ENCODE measurements around the gene CDCA4. TPM values are rescaled to one million over a fixed set of nuclear protein-coding genes. Genes with fewer than 3 reads are reported as not detected.

The CDCA4 gene
- total and polyA plus RNA-seq, 2 donors (not counting 3 experiments of a cell fraction or from before 2014, with no cell fraction given): 29.9 to 44.5 TPM

DNA sequence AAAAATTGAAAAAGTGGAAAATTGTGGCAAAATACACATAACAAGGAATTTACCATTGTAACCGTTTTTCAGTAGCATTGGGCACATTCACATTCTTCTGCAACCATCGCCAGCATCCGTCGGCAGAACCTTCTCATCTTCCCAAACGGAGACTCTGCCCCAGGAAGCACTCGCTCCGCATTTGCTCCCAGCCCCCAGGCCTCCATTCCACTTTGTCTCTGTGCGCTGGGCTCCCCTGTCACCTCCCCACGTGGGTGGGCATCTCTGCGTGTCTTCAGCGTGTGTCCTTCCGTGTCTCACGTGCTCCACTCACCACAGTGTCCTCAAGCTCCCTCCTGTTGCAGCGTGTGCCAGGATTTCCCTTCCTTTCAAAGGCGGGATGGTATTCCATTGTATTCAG lies 34.5 kb upstream of the CDCA4 start:
- no peaks in the 10 kb centered on the region for H3K9me3 ChIP-seq (replicated peaks; ENCODE audit: control insufficient read depth, insufficient read depth, low read length)
- H3K4me1 ChIP-seq (ENCODE audit: control insufficient read depth, extremely low read depth, insufficient read depth, low read length): peaks cover 9% of the 10 kb centered on the region
- DNase-seq (ENCODE audit: low read depth, low spot score): no peak
- no peak overlapping the region for H3K9ac ChIP-seq (replicated peaks; ENCODE audit: extremely low read depth, insufficient read depth, low read length)
- TF ChIP-seq EZH2 (IDR thresholded peaks at IDR 0.05; ENCODE audit: borderline replicate concordance, low read depth, low read length, severe bottlenecking) (no peak), POLR2A (IDR thresholded peaks at IDR 0.05; ENCODE audit: low read depth, low read length) (no peak), JUN (IDR thresholded peaks at IDR 0.05; ENCODE audit: borderline replicate concordance, insufficient read depth, insufficient read length, low read depth) (no peak), FOS (IDR thresholded peaks at IDR 0.05; ENCODE audit: borderline replicate concordance, insufficient read depth, low read length) (no peak), GATA2 (IDR thresholded peaks at IDR 0.05; ENCODE audit: insufficient read depth, insufficient read length, low read depth, low read length) (no peak), MYC (IDR thresholded peaks at IDR 0.05; ENCODE audit: low read depth, low read length) (no peak)
- TF ChIP-seq, protein P1, sequence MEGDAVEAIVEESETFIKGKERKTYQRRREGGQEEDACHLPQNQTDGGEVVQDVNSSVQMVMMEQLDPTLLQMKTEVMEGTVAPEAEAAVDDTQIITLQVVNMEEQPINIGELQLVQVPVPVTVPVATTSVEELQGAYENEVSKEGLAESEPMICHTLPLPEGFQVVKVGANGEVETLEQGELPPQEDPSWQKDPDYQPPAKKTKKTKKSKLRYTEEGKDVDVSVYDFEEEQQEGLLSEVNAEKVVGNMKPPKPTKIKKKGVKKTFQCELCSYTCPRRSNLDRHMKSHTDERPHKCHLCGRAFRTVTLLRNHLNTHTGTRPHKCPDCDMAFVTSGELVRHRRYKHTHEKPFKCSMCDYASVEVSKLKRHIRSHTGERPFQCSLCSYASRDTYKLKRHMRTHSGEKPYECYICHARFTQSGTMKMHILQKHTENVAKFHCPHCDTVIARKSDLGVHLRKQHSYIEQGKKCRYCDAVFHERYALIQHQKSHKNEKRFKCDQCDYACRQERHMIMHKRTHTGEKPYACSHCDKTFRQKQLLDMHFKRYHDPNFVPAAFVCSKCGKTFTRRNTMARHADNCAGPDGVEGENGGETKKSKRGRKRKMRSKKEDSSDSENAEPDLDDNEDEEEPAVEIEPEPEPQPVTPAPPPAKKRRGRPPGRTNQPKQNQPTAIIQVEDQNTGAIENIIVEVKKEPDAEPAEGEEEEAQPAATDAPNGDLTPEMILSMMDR (IDR thresholded peaks at IDR 0.05; ENCODE audit: extremely low read depth in 1 of 2, insufficient read depth in 1 of 2, low read depth in 1 of 2, low read length in 2 of 2): no peak
- TF ChIP-seq, protein P2, sequence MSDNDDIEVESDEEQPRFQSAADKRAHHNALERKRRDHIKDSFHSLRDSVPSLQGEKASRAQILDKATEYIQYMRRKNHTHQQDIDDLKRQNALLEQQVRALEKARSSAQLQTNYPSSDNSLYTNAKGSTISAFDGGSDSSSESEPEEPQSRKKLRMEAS (IDR thresholded peaks at IDR 0.05; ENCODE audit: insufficient read depth, insufficient read length): no peak
- H3K27ac ChIP-seq (ENCODE audit: insufficient read depth, low read depth, low read length): no peak overlapping the region
- intact Hi-C loops (cut with micrococcal nuclease) (no loop called here), dilution Hi-C loops (cut with MboI; ENCODE audit: extremely low pct_ligation_motif_present, low sequenced_read_pairs) (no loop called here)
- FAIRE-seq: no peak
- CTCF ChIA-PET: no interaction called here
- no peaks in the 10 kb centered on the region for H3K36me3 ChIP-seq (ENCODE audit: control insufficient read depth in 2 of 2, extremely low read depth in 1 of 2, insufficient read depth in 2 of 2, low read length in 2 of 2)
- H4K20me1 ChIP-seq (replicated peaks; ENCODE audit: control insufficient read depth, extremely low read depth, insufficient read depth, low read length): no peaks in the 10 kb centered on the region
- no peaks in the 10 kb centered on the region for H3K79me2 ChIP-seq (ENCODE audit: control insufficient read depth, insufficient read depth, low read length)
- H3K4me3 ChIP-seq (replicated peaks in 1 of 3; ENCODE audit: insufficient read depth in 1 of 3, low read depth in 1 of 3, low read length in 3 of 3): no peak overlapping the region
- no peaks in the 10 kb centered on the region for H3K9me1 ChIP-seq (replicated peaks; ENCODE audit: control insufficient read depth, extremely low read depth, insufficient read depth, low read length)
- no TSS peak for BruUV-seq (replicated peaks)
- POLR2A ChIA-PET: no interaction called here
- H3K4me2 ChIP-seq (ENCODE audit: insufficient read depth, low read length): no peak overlapping the region
- no peaks in the 10 kb centered on the region for H3K27me3 ChIP-seq (ENCODE audit: control insufficient read depth in 2 of 2, insufficient read depth in 2 of 2, low read length in 2 of 2)
- no peak overlapping the region for H2AFZ ChIP-seq (ENCODE audit: low read depth, low read length)
